ENCODE measurements around the gene SPEN.

GRCh38 chr1:15959827-15960446 is 112.4 kb downstream of the SPEN start:
- TF ChIP-seq CTCF (IDR thresholded peaks at IDR 0.05): no peak
- no peak for TF ChIP-seq POLR2A (IDR thresholded peaks at IDR 0.05)
